ENCODE measurements around the gene TSPAN2. TPM values are rescaled to one million over a fixed set of nuclear protein-coding genes. Genes with fewer than 3 reads are reported as not detected.
A peak's percentile ranks its signal among the peaks of the same experiment; 100 is the strongest.

TSPAN2 gene
- total RNA-seq, 3 donors from 2014 or later: 0.16 to 0.30 TPM; not detected in 1

- peaks cover 2% of the 10 kb centered on the region for H3K36me3 Mint-ChIP-seq (ENCODE audit: insufficient read depth)
- peaks cover 36% of the 10 kb centered on the region for H3K27me3 Mint-ChIP-seq (ENCODE audit: low read depth)
- H3K4me3 Mint-ChIP-seq: no peak overlapping the region
- H3K4me1 Mint-ChIP-seq (ENCODE audit: low read depth): no peaks in the 10 kb centered on the region
- DNase-seq (no peak), ATAC-seq (no peak)
- H3K9me3 Mint-ChIP-seq: peaks cover 31% of the 10 kb centered on the region
Observed at GRCh38 chr1:115121793-115122192, 32.5 kb upstream of the TSPAN2 start.

- no peak for DNase-seq
- Mint-ChIP-seq H3K4me1 (ENCODE audit: low read depth) (no peaks in the 10 kb centered on the region), H3K9me3 (peaks cover 31% of the 10 kb centered on the region), H3K4me3 (no peak overlapping the region), H3K27me3 (ENCODE audit: low read depth) (peaks cover 33% of the 10 kb centered on the region), H3K36me3 (ENCODE audit: insufficient read depth) (peaks cover 2% of the 10 kb centered on the region)
- no peak for ATAC-seq
Observed at GRCh38 chr1:115120296-115120695, 31.0 kb upstream of the TSPAN2 start.

- no peak for DNase-seq
- H3K4me1 Mint-ChIP-seq (ENCODE audit: low read depth): peaks cover 1% of the 10 kb centered on the region
- H3K4me3 Mint-ChIP-seq: no peak overlapping the region
- peaks cover 24% of the 10 kb centered on the region for H3K9me3 Mint-ChIP-seq
- H3K27me3 Mint-ChIP-seq (ENCODE audit: low read depth): peaks cover 31% of the 10 kb centered on the region
- peaks cover 2% of the 10 kb centered on the region for H3K36me3 Mint-ChIP-seq (ENCODE audit: insufficient read depth)
- ATAC-seq: no peak
Observed at GRCh38 chr1:115118611-115119010, 29.3 kb upstream of the TSPAN2 start.

- ATAC-seq (no peak), DNase-seq (no peak)
- Mint-ChIP-seq H3K4me3 (no peak overlapping the region), H3K9me3 (peaks cover 20% of the 10 kb centered on the region), H3K27me3 (ENCODE audit: low read depth) (peaks cover 26% of the 10 kb centered on the region), H3K4me1 (ENCODE audit: low read depth) (peaks cover 1% of the 10 kb centered on the region), H3K36me3 (ENCODE audit: insufficient read depth) (peaks cover 2% of the 10 kb centered on the region)
Observed at GRCh38 chr1:115118086-115118485, 28.8 kb upstream of the TSPAN2 start.

- H3K4me3 Mint-ChIP-seq: no peak overlapping the region
- H3K36me3 Mint-ChIP-seq (ENCODE audit: insufficient read depth): peaks cover 2% of the 10 kb centered on the region
- peaks cover 18% of the 10 kb centered on the region for H3K9me3 Mint-ChIP-seq
- H3K27me3 Mint-ChIP-seq (ENCODE audit: low read depth): peaks cover 22% of the 10 kb centered on the region
- H3K4me1 Mint-ChIP-seq (ENCODE audit: low read depth): peaks cover 6% of the 10 kb centered on the region
- ATAC-seq (no peak), DNase-seq (no peak)
Observed at GRCh38 chr1:115117298-115117697, 28.0 kb upstream of the TSPAN2 start.

GRCh38 chr1:115116512-115116911 is 27.2 kb upstream of the TSPAN2 start:
- H3K4me3 Mint-ChIP-seq: no peak overlapping the region
- DNase-seq (no peak), ATAC-seq (no peak)
- peaks cover 6% of the 10 kb centered on the region for H3K4me1 Mint-ChIP-seq (ENCODE audit: low read depth)
- H3K9me3 Mint-ChIP-seq: peaks cover 10% of the 10 kb centered on the region
- H3K27me3 Mint-ChIP-seq (ENCODE audit: low read depth): peaks cover 19% of the 10 kb centered on the region
- H3K36me3 Mint-ChIP-seq (ENCODE audit: insufficient read depth): no peaks in the 10 kb centered on the region

GRCh38 chr1:115115521-115116161 is 26.3 kb upstream of the TSPAN2 start:
- peaks cover 4% of the 10 kb centered on the region for H3K9me3 Mint-ChIP-seq
- peaks cover 6% of the 10 kb centered on the region for H3K4me1 Mint-ChIP-seq (ENCODE audit: low read depth)
- H3K27me3 Mint-ChIP-seq (ENCODE audit: low read depth): peaks cover 14% of the 10 kb centered on the region
- H3K4me3 Mint-ChIP-seq: no peak overlapping the region
- no peaks in the 10 kb centered on the region for H3K36me3 Mint-ChIP-seq (ENCODE audit: insufficient read depth)
- DNase-seq (no peak), ATAC-seq (no peak)

GRCh38 chr1:115114308-115114707 is 25.0 kb upstream of the TSPAN2 start:
- peaks cover 3% of the 10 kb centered on the region for H3K27me3 Mint-ChIP-seq (ENCODE audit: low read depth)
- ATAC-seq: no peak
- H3K4me1 Mint-ChIP-seq (ENCODE audit: low read depth): peaks cover 6% of the 10 kb centered on the region
- peaks cover 3% of the 10 kb centered on the region for H3K36me3 Mint-ChIP-seq (ENCODE audit: insufficient read depth)
- peaks cover 3% of the 10 kb centered on the region for H3K9me3 Mint-ChIP-seq
- H3K4me3 Mint-ChIP-seq: no peak overlapping the region
- DNase-seq: no peak

- no peak overlapping the region for H3K4me3 Mint-ChIP-seq
- peaks cover 3% of the 10 kb centered on the region for H3K9me3 Mint-ChIP-seq
- H3K36me3 Mint-ChIP-seq (ENCODE audit: insufficient read depth): peaks cover 3% of the 10 kb centered on the region
- H3K4me1 Mint-ChIP-seq (ENCODE audit: low read depth): peaks cover 6% of the 10 kb centered on the region
- H3K27me3 Mint-ChIP-seq (ENCODE audit: low read depth): no peaks in the 10 kb centered on the region
- ATAC-seq (no peak), DNase-seq (no peak)
Observed at GRCh38 chr1:115113766-115114165, 24.5 kb upstream of the TSPAN2 start.

- no peak overlapping the region for H3K4me3 Mint-ChIP-seq
- H3K36me3 Mint-ChIP-seq (ENCODE audit: insufficient read depth): peaks cover 3% of the 10 kb centered on the region
- peak; percentile 35 to 40 for ATAC-seq
- H3K27me3 Mint-ChIP-seq (ENCODE audit: low read depth): no peaks in the 10 kb centered on the region
- DNase-seq: peak; percentile 56
- H3K9me3 Mint-ChIP-seq: peaks cover 3% of the 10 kb centered on the region
- peaks cover 12% of the 10 kb centered on the region for H3K4me1 Mint-ChIP-seq (ENCODE audit: low read depth)
Observed at GRCh38 chr1:115112496-115113375, 23.4 kb upstream of the TSPAN2 start.

GRCh38 chr1:115107516-115108260 is 18.4 kb upstream of the TSPAN2 start:
- ATAC-seq: no peak
- peaks cover 11% of the 10 kb centered on the region for H3K4me1 Mint-ChIP-seq (ENCODE audit: low read depth)
- no peak overlapping the region for H3K4me3 Mint-ChIP-seq
- H3K36me3 Mint-ChIP-seq (ENCODE audit: insufficient read depth): peaks cover 3% of the 10 kb centered on the region
- peaks cover 3% of the 10 kb centered on the region for H3K9me3 Mint-ChIP-seq
- DNase-seq: no peak
- no peaks in the 10 kb centered on the region for H3K27me3 Mint-ChIP-seq (ENCODE audit: low read depth)

GRCh38 chr1:115105831-115106230 is 16.5 kb upstream of the TSPAN2 start:
- Mint-ChIP-seq H3K9me3 (peaks cover 3% of the 10 kb centered on the region), H3K27me3 (ENCODE audit: low read depth) (no peaks in the 10 kb centered on the region), H3K4me1 (ENCODE audit: low read depth) (peaks cover 7% of the 10 kb centered on the region), H3K36me3 (ENCODE audit: insufficient read depth) (peaks cover 3% of the 10 kb centered on the region), H3K4me3 (no peak overlapping the region)
- DNase-seq (no peak), ATAC-seq (no peak)

GRCh38 chr1:115099693-115100050 is 10.4 kb upstream of the TSPAN2 start:
- DNase-seq: no peak
- peak overlapping the region; percentile 92 for H3K4me3 Mint-ChIP-seq
- no peaks in the 10 kb centered on the region for H3K27me3 Mint-ChIP-seq (ENCODE audit: low read depth)
- H3K36me3 Mint-ChIP-seq (ENCODE audit: insufficient read depth): no peaks in the 10 kb centered on the region
- H3K9me3 Mint-ChIP-seq: no peaks in the 10 kb centered on the region
- peaks cover 50% of the 10 kb centered on the region for H3K4me1 Mint-ChIP-seq (ENCODE audit: low read depth)
- peak; percentile 78 to 82 for ATAC-seq

- H3K4me3 Mint-ChIP-seq: peak overlapping the region; percentile 92
- no peaks in the 10 kb centered on the region for H3K36me3 Mint-ChIP-seq (ENCODE audit: insufficient read depth)
- peak; percentile 53 for DNase-seq
- H3K27me3 Mint-ChIP-seq (ENCODE audit: low read depth): no peaks in the 10 kb centered on the region
- H3K4me1 Mint-ChIP-seq (ENCODE audit: low read depth): peaks cover 50% of the 10 kb centered on the region
- ATAC-seq: peak; percentile 72 to 79
- H3K9me3 Mint-ChIP-seq: no peaks in the 10 kb centered on the region
Observed at GRCh38 chr1:115098979-115099692, 9.8 kb upstream of the TSPAN2 start.
